ENCODE data around the gene BMP8A.

BMP8A gene

DNA sequence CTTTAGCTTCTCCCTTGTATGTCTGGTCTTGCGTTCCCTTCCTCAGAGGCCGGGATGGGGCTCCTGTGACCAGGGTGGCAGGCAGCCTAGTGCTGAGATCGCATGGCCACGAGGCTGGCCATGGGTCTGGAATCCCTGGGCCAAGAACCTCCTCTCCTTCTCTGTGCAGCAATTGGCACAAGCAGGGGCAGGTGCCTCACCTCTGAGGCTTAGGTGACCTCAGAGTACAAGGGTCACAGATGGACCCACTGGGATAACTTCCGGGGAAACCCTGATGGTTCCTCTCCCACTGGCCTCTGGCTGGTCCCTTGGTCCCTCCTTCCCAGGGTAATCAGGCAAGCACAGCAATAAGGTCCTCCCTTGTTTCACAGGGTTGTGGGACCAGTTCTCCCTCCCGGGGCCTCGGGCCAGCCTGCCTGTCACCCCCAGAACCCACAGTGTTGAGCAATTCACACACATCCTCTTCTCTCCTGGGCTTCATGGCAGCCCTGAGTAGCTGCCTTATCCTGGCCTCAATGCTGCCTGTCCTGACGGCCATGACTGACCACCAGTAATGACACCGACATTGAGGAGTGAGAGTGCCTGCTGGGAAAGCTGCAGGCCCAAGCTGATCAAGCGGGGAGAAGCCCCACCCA, 38.6 kb downstream of the BMP8A start:
- DNase-seq: no peak

- DNase-seq: no peak
Observed at GRCh38 chr1:39531526-39531925, 40.1 kb downstream of the BMP8A start.

DNA sequence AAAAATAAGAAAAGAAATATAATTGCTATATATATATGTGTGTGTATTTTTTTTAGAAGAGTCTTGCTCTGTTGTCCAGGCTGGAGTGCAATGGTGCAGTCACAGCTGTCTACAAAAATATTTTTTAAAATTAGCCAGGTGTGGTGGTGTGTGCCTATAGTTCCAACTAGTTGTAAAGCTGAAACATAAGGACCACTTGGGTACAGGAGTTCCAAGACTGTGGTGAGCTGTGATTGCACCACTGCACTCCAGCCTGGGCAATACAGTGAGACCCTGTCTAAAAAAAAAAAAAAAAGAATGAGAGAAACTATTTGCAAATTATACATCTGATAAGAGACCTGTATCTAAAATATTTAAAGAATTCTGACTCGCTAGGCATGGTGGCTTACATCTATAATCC, 42.0 kb downstream of the BMP8A start:
- DNase-seq: no peak

DNA sequence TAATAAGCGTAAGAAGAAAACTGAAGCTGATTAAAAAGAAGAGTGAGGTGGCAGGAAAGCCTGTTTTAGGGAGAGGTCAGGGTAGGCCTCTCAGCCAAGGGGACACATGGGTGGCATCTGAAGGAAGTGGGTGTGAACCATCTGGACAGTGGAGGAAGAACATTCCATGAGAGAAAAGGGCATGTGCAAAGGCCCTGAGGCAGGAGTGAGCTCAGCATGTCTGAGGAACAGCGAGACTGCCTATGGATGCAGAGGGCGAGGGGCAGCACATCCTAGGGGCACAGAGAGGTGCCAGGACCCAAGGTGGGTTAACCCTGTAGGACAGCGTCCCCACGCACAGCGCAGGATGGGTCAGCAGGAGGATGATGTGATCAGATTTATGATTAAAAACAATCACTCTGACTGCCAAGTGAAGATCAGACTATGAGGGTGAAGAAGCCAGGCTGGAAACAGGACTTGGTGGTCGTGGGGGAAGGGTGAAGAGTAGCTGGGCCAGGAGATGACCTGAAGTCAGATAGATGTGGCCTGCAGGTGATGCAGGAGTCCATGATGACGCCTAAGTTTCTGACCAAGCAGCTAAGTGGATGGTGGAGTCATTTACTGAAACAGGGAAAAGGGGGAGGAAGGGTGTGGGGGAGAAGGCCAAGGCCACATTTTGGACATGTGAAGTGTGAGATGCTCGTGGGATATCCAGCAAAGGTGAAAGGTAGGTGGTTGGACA, 47.3 kb downstream of the BMP8A start:
- no peak for DNase-seq

- DNase-seq: peak; percentile 66
Observed at GRCh38 chr1:39539252-39539790, 47.9 kb downstream of the BMP8A start.

DNA sequence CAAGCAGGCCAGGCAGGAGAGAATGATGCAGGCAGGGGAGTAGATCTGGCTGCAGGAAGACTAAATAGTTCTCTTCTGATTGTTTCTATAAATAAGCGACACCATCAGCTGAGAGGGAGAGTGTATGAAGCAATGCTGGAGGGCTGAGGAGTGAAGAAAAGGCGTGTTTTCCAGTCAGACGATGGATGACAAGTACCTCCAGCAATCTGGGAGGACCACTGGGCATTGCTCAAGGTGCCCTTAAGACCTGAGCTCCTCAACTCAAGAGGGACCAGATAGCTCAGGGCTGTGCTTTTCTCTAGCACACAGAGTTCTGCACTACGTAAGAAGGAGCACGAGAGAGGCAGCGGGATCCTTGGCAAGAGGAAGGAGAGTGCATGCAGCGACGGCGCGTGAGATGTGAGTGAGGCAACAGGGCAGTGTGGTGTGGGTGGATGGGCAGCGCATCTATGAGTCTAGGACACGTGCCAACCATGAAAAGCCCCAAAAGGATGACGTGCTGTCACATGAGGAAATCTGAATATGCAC, 49.1 kb downstream of the BMP8A start:
- no peak for DNase-seq

GRCh38 chr1:39542924-39543323, 51.5 kb downstream of the BMP8A start:
- DNase-seq: no peak

DNA sequence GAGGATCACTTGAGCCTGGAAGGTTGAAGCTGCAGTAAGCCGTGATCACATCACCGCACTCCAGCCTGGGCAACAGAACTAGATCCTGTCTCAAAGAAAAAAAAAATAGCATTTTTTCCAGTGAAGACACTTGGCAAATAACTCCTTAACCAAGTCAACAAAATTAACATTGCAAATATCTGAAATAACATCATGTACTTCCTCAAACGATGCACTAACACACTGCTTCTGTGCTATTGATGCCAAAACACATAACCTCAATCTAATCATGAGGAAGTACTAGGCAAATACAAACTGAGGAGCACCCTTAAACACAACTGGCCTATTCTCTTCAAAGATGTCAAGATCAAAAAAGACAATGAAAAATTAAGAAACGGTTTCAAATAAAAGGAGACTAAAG, 52.9 kb downstream of the BMP8A start:
- no peak for DNase-seq

GRCh38 chr1:39545531-39545930, 54.1 kb downstream of the BMP8A start:
- DNase-seq: no peak

DNA sequence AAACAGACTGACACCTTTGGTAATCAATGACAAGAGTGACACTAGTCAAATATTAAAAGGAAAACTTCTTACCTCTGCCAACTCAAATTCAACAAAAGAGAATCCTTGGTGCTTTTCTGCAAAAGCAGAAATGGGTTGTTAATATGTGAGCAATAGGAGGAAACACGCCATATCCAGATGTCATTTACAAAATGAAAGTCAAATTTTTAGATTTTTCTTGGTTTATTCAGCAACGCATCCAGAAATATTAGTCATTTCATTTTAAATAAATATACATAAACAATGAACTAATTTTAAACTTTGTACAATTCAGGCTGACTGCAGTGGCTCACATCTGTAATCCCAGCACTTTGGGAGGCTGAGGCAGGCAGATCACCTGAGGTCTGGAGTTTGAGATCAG, 62.8 kb downstream of the BMP8A start:
- no peak for DNase-seq

DNA sequence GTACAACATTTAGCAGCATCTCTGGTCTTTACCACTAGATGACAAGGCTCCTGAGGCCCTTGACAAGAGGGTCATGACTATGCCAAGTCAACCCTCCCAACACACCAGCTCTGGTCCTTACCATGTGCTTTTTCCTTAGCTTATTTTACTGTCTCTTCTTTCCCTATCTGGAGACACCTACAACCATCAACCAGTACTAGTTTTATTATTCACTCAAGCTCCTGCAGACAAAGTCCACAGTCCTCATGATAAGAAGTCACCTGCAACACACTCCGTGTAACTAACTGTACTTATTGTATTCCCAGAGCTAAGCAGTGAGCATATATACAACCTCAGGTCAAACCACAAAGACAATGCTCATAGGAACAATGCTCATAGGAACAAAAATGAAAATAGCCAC, 69.8 kb downstream of the BMP8A start:
- DNase-seq: no peak

GRCh38 chr1:39562886-39563285, 71.5 kb downstream of the BMP8A start:
- no peak for DNase-seq

- DNase-seq: no peak
Observed at GRCh38 chr1:39563669-39564068, 72.2 kb downstream of the BMP8A start.

DNA sequence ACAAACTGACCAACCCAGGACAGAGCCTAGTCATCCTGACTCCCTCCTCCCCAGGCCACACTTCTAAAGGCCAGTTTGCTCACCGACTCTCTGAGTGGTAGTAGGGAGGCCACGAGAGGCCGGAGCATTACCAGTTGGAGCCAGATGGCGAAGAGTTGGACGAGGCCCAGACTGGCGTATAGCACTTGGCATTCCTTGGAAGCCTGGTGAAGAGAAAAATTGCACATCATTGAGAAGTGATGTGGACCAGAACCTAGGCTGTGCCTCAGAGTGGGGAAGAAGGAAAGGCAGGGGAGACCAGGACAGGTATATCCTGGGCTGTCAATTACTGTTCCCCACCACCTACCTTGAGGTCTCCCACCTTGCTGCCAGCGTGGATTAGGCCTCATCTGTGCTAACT, 72.9 kb downstream of the BMP8A start:
- no peak for DNase-seq

GRCh38 chr1:39564941-39565340, 73.5 kb downstream of the BMP8A start:
- DNase-seq: no peak

DNA sequence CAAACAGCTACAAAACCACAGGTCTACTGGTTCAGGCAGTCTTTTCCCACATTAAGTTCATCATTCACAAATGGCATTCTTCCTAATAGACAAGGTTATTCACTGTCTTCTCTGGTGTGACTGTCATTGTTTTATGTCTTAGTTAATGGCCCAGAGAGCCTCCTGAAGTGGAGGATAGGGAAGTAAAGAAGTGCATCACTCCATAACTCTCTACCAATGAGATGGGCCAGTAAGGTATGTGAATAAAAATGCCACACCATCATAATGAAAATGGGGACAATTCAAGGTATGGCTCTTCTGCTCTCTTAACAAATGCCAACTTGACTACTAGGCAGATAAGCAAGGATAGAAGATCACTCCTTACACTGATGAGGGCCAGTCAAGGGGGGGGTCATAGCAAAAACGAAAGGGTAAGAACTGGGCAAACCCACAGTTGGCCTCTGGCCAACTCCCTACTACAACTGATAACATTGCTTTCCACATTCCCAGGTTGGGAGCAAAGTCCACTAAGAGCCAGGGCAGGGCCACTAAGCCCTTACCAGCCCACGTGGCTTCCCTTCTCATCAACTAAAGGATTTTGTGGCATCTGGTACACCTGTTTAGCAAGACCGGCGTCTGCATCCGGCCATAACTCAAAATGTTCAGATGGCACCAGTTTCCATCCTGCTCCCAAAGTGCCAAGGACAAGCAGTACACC, 75.2 kb downstream of the BMP8A start:
- DNase-seq: no peak

DNA sequence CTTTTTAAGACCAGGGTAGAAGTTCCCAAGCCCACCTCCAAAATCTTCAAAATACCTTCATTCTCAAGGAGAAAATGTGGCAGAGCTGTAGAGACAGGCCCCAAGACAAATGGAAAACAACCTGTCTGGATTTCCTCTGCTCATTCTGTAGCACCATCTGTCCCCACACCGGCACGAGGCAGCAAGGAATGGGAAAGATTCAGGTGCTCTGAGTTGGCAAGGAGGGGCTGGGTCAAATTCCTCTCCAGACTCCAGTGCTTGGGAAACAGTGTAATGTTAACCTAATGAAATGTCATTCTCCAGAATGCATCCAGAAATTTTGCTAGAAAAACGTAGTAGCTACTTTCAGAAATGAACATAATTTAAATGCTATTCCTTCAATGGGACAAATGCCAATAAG, 75.9 kb downstream of the BMP8A start:
- no peak for DNase-seq

DNA sequence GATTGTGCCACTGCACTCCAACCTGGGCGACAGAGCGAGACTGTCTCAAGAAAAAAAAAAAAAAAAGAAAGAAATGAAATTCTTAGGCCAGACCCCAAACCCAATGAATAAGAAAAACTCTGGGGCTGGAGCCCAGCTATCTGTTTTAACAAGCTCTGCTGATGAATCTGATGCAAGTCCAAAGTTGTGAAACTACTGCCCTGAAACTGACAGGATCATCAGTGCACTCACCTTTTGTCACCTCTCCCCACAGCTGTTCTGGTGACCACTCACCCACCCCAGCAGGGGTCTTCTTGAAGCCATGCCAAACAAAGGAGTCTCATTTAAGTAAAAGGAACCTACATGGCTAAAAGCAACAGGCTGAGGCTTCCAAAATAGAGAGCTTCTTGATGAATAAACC, 76.8 kb downstream of the BMP8A start:
- no peak for DNase-seq

- no peak for DNase-seq
Observed at GRCh38 chr1:39569034-39569433, 77.6 kb downstream of the BMP8A start.

- no peak for DNase-seq
Observed at GRCh38 chr1:39570477-39571177, 79.2 kb downstream of the BMP8A start.

DNA sequence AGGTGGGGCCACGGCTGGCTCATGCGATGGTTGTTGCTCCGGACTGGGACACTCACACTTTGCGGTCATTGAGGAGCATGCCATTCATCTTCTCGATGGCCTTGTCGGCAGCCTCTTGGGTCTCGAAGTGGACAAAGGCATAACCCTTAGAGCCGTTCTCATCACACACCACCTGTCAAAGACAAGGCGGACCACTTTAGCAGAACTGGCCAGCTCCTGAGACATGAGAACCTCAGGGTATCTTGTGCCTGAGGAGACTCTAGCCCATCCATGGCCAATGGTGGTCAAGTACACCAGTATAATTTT, 79.7 kb downstream of the BMP8A start:
- no peak for DNase-seq

- no peak for DNase-seq
Observed at GRCh38 chr1:39572379-39573096, 81.1 kb downstream of the BMP8A start.

DNA sequence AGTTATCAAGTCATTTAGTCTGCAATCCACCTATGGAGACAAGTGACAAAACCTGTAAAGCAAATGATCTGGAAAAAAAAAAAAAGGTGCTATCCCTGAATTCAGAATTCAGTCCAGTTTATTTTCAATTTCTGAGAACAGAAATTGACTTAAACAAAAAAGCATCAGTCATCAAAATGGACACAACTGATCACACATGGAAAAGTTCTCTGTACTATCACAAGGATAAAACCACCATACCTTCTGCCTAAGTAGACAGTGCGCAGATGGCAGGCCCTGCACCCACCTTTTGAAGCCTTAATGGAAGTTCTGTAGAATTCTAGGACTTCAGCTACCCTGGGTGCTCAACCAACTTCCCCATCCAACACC, 81.6 kb downstream of the BMP8A start:
- DNase-seq: no peak
